Measurements from ENCODE around the gene SEMA5A. TPM values are rescaled to one million over a fixed set of nuclear protein-coding genes. Genes with fewer than 3 reads are reported as not detected.

Gene SEMA5A
- total and polyA plus RNA-seq, 2 of the 13 experiments (the other 11 are each of a cell fraction or from before 2014, with no cell fraction given), result 0.01 TPM; not detected in 1

GRCh38 chr5:9307150-9307549, 238.7 kb downstream of the SEMA5A start (continued):
- TF ChIP-seq ZNF790 (CRISPR knock-in tag; IDR thresholded peaks at IDR 0.05; ENCODE audit: borderline replicate concordance), result no peak
- no peak for TF ChIP-seq ZNF276 (CRISPR knock-in tag; IDR thresholded peaks at IDR 0.05; ENCODE audit: low read depth)
- no peak for TF ChIP-seq POLR2AphosphoS2 (IDR thresholded peaks at IDR 0.05; ENCODE audit: low read depth, low read length)
- TF ChIP-seq FOXO1 (CRISPR knock-in tag; IDR thresholded peaks at IDR 0.05), result no peak
- TF ChIP-seq ZNF17 (CRISPR knock-in tag; IDR thresholded peaks at IDR 0.05), result no peak
- TF ChIP-seq ZNF160 (CRISPR knock-in tag; IDR thresholded peaks at IDR 0.05), result no peak
- no peak for TF ChIP-seq PITX1 (CRISPR knock-in tag; IDR thresholded peaks at IDR 0.05)
- TF ChIP-seq ZFP62 (CRISPR knock-in tag; IDR thresholded peaks at IDR 0.05), result no peak

GRCh38 chr5:9302218-9302617, 243.7 kb downstream of the SEMA5A start:
- H3K36me3 ChIP-seq (replicated peaks in 1 of 2; ENCODE audit: control insufficient read depth in 1 of 2, insufficient read depth in 2 of 2, low read length in 2 of 2), result no peaks in the 10 kb centered on the region
- POLR2A ChIA-PET, result no interaction called here
- intact Hi-C loops (cut with micrococcal nuclease; ENCODE audit: unreplicated experiment) (no loop called here), in situ Hi-C loops (cut with HindIII; ENCODE audit: extremely low pct_ligation_motif_present, low pct_unique_long_range_greater_than_20kb) (no loop called here)
- H3K9ac ChIP-seq (ENCODE audit: insufficient read depth, low read depth, low read length), result no peak overlapping the region
- ATAC-seq (no peak), DNase-seq (ENCODE audit: low spot score) (no peak), FAIRE-seq (no peak)
- no peak overlapping the region for H2AFZ ChIP-seq (ENCODE audit: low read length)
- BruUV-seq (replicated peaks), result no TSS peak
- H3K4me1 ChIP-seq (ENCODE audit: insufficient read depth, low read length), result no peaks in the 10 kb centered on the region
- H4K20me1 ChIP-seq (ENCODE audit: insufficient read depth, low read length), result no peaks in the 10 kb centered on the region
- CTCF ChIA-PET (ENCODE audit: low intra/inter-chr PET ratio, low total read pairs), result no interaction called here
- no peak overlapping the region for H3K4me2 ChIP-seq (ENCODE audit: low read depth, low read length)
- 7% methylated on average over 2 of the region's 2 CpGs for WGBS (ENCODE audit: low lambda C conversion rate)
- H3K4me3 ChIP-seq (replicated peaks in 1 of 3; ENCODE audit: insufficient read depth in 1 of 3, low read depth in 2 of 3, low read length in 3 of 3), result no peak overlapping the region
- peaks cover 40% of the 10 kb centered on the region for H3K9me3 ChIP-seq (ENCODE audit: low read length)
- no peak overlapping the region for H3K27ac ChIP-seq (ENCODE audit: extremely low read length, insufficient read depth, low read length)
- no peaks in the 10 kb centered on the region for H3K79me2 ChIP-seq (ENCODE audit: insufficient read depth, low read length)
- TF ChIP-seq CREB1 (IDR thresholded peaks at IDR 0.05) (peak; percentile 95), CREB1 (CRISPR knock-in tag; IDR thresholded peaks at IDR 0.05) (no peak), UBTF (CRISPR knock-in tag; IDR thresholded peaks at IDR 0.05) (no peak), ATF7 (IDR thresholded peaks at IDR 0.05) (peak; percentile 100), ATF7 (CRISPR knock-in tag; IDR thresholded peaks at IDR 0.05) (no peak)
- H3K27me3 ChIP-seq (ENCODE audit: control insufficient read depth in 1 of 2, insufficient read depth in 2 of 2, low read length in 2 of 2), result no peaks in the 10 kb centered on the region; a peak in 1 of 5 replicates
